ENCODE results near the gene RPS27. TPM values are rescaled to one million over a fixed set of nuclear protein-coding genes. Genes with fewer than 3 reads are reported as not detected.

Gene RPS27
- total RNA-seq (2016; rRNA removed; fragmentation: Illumina TruSeq; extraction: Trizol) (3,737 and 4,047 TPM in 2 replicates), polyA plus RNA-seq (2011; rRNA removed) (9,964 and 10,356 TPM in 2 replicates), polyA minus RNA-seq (2011; rRNA and poly(A)+ RNA removed; ENCODE audit: low replicate concordance) (343 and 788 TPM in 2 replicates), Bru-seq, nascent RNA (percentile 99 among the genes with signal in this experiment), BruChase-seq, experiment 1, labeled RNA remaining after a 6-hour chase (percentile 98 among the genes with signal in this experiment), BruChase-seq, experiment 2, labeled RNA remaining after a 2-hour chase (percentile 98 among the genes with signal in this experiment)
- 7,018 and 7,793 TPM in 2 replicates for total RNA-seq (2016; cell fraction: cytosol; rRNA removed; fragmentation: Illumina TruSeq; extraction: Trizol; ENCODE audit: low read depth)
- 3,754 and 4,367 TPM in 2 replicates for total RNA-seq (2016; cell fraction: insoluble cytoplasmic fraction; rRNA removed; fragmentation: Illumina TruSeq; extraction: Trizol)
- 10,548 and 11,167 TPM in 2 replicates for total RNA-seq (2016; cell fraction: membrane; rRNA removed; fragmentation: Illumina TruSeq; extraction: Trizol)
- total RNA-seq (2016; cell fraction: nucleus; rRNA removed; fragmentation: Illumina TruSeq; extraction: Trizol): 1,390 and 1,410 TPM in 2 replicates
- polyA plus RNA-seq (2011; cell fraction: cytosol; rRNA removed): 3,302 and 3,959 TPM in 2 replicates
- 1,159 and 1,716 TPM in 2 replicates for polyA plus RNA-seq (2011; cell fraction: nucleus; rRNA removed)
- 6,362 and 9,626 TPM in 2 replicates for polyA plus RNA-seq (2012)
- polyA plus RNA-seq (2016; cell fraction: cytosol; fragmentation: Illumina TruSeq; extraction: Trizol; ENCODE audit: low read depth): 10,194 and 10,575 TPM in 2 replicates
- polyA plus RNA-seq (2016; cell fraction: insoluble cytoplasmic fraction; fragmentation: Illumina TruSeq; extraction: Trizol; ENCODE audit: low read depth): 5,061 and 5,658 TPM in 2 replicates
- 12,027 and 13,095 TPM in 2 replicates for polyA plus RNA-seq (2016; cell fraction: membrane; fragmentation: Illumina TruSeq; extraction: Trizol; ENCODE audit: low read depth)
- 2,852 and 3,004 TPM in 2 replicates for polyA plus RNA-seq (2016; cell fraction: nucleus; fragmentation: Illumina TruSeq; extraction: Trizol; ENCODE audit: insufficient read depth, low read depth)
- 376 and 497 TPM in 2 replicates for polyA minus RNA-seq (2011; cell fraction: cytosol; rRNA and poly(A)+ RNA removed)
- polyA minus RNA-seq (2011; cell fraction: nucleus; rRNA and poly(A)+ RNA removed): 262 and 417 TPM in 2 replicates
- long read RNA-seq, experiment 1, transcript RPS27-201 (4 exons, 359 nt): major isoform, 1,780 of 1,795 reads
- long read RNA-seq, experiment 1, transcript RPS27-204 (4 exons, 573 nt): minor isoform, 10 of 1,795 reads
- long read RNA-seq, experiment 1, partial matches to known transcripts: 1 of 1,795 reads
- long read RNA-seq, experiment 1, other reads (novel, unspliced or antisense): 3 of 1,795 reads
- long read RNA-seq, experiment 2, transcript RPS27-205 (5 exons, 467 nt): minor isoform, 5 of 1,283 reads
- long read RNA-seq, experiment 2, transcript RPS27-201 (4 exons, 359 nt): major isoform, 1,181 of 1,283 reads
- long read RNA-seq, experiment 2, transcript RPS27-204 (4 exons, 573 nt): minor isoform, 58 of 1,283 reads
- long read RNA-seq, experiment 2, transcript RPS27-203 (3 exons, 496 nt): minor isoform, 15 of 1,283 reads
- long read RNA-seq, experiment 2, partial matches to known transcripts: 4 of 1,283 reads
- long read RNA-seq, experiment 2, other reads (novel, unspliced or antisense): 20 of 1,283 reads

DNA sequence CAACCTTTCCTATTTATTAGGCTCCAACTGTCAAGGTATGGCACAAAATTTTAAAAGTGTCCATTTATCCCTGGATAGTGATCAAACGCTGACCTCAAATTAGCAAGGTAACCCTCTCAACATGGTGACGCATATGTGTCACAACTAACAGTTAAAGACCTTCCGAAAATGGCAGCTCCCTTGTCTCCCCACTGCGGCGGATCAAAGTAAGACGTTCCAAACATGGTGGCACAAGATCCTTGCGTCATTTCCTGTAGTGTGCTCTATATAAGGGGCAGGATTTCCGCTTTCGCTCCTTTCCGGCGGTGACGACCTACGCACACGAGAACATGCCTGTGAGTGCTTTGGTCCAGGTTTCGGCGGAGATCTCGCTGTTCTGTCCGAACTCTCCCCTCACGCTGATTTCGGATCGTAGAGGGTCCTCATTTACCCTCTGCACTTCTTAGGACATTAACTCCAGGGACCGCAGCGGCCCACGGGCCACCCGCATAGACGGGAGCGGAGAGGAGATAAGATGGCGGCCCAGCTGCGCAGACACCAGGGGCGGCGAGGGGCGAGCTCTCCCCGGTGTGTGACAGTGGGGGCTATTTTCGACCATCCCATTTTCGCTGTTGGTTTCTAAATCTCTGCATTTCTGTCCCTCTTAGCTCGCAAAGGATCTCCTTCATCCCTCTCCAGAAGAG, at the start of gene RPS27:
TSS of gene RPS27 (plus strand) at position 295 of the 683 bp plus-strand sequence. CDS start at position 330, 35 bp downstream.
- Histone ChIP-seq H3K36me3 (replicated peaks in 1 of 2; ENCODE audit: control insufficient read depth in 1 of 2, insufficient read depth in 2 of 2, low read length in 2 of 2) (peaks cover 2 to 16% of the 10 kb centered on the region in 2 experiments; a peak in 4 of 5 replicates), H3K27me3 (ENCODE audit: control insufficient read depth in 1 of 2, insufficient read depth in 2 of 2, low read length in 2 of 2) (no peaks in the 10 kb centered on the region; a peak in 1 of 5 replicates), H3K79me2 (ENCODE audit: insufficient read depth, low read length) (peaks cover 19% of the 10 kb centered on the region), H3K4me3 (replicated peaks in 1 of 3; ENCODE audit: insufficient read depth in 1 of 3, low read depth in 2 of 3, low read length in 3 of 3) (peak within 1 kb of the TSS; percentile 77 to 97 (median 94)), H3K9ac (ENCODE audit: insufficient read depth, low read depth, low read length) (peak within 1 kb of the TSS; percentile 98), H4K20me1 (ENCODE audit: insufficient read depth, low read length) (peaks cover 12% of the 10 kb centered on the region), H3K27ac (ENCODE audit: extremely low read length, insufficient read depth, low read length) (peak within 1 kb of the TSS; percentile 85), H2AFZ (ENCODE audit: low read length) (peak within 1 kb of the TSS; percentile 59), H3K9me3 (ENCODE audit: low read length) (no peaks in the 10 kb centered on the region), H3K4me2 (ENCODE audit: low read depth, low read length) (peak within 1 kb of the TSS; percentile 76), H3K4me1 (ENCODE audit: insufficient read depth, low read length) (peaks cover 27% of the 10 kb centered on the region)
- ATAC-seq: peak; percentile 24
- intact Hi-C loops (cut with micrococcal nuclease; ENCODE audit: unreplicated experiment) (no loop called here), in situ Hi-C loops (cut with HindIII; ENCODE audit: extremely low pct_ligation_motif_present, low pct_unique_long_range_greater_than_20kb) (no loop called here)
- BruUV-seq (replicated peaks): no TSS peak
- CTCF ChIA-PET (ENCODE audit: low intra/inter-chr PET ratio, low total read pairs): no interaction called here
- peak; percentile 82 for FAIRE-seq
- DNase-seq (ENCODE audit: low spot score): peak; percentile 98
- POLR2A ChIA-PET: interaction anchor here (0.6 to 7.5 kb wide), 43 partner anchors 9 to 382 kb away, joined by 3 to 92 read pairs (median 5); partner anchors contain the start of genes CHTOP, CREB3L4, CRTC2 and DENND4B
- 2% methylated on average over 22 of the region's 36 CpGs for WGBS (ENCODE audit: low lambda C conversion rate)
- TF ChIP-seq XBP1 (CRISPR knock-in tag; IDR thresholded peaks at IDR 0.05) (no peak), KDM6A (CRISPR knock-in tag; IDR thresholded peaks at IDR 0.05; ENCODE audit: low read depth) (0 out of 2 replicates have a peak, but pooled peaks have one; percentile 52)
- TF ChIP-seq, protein P1, sequence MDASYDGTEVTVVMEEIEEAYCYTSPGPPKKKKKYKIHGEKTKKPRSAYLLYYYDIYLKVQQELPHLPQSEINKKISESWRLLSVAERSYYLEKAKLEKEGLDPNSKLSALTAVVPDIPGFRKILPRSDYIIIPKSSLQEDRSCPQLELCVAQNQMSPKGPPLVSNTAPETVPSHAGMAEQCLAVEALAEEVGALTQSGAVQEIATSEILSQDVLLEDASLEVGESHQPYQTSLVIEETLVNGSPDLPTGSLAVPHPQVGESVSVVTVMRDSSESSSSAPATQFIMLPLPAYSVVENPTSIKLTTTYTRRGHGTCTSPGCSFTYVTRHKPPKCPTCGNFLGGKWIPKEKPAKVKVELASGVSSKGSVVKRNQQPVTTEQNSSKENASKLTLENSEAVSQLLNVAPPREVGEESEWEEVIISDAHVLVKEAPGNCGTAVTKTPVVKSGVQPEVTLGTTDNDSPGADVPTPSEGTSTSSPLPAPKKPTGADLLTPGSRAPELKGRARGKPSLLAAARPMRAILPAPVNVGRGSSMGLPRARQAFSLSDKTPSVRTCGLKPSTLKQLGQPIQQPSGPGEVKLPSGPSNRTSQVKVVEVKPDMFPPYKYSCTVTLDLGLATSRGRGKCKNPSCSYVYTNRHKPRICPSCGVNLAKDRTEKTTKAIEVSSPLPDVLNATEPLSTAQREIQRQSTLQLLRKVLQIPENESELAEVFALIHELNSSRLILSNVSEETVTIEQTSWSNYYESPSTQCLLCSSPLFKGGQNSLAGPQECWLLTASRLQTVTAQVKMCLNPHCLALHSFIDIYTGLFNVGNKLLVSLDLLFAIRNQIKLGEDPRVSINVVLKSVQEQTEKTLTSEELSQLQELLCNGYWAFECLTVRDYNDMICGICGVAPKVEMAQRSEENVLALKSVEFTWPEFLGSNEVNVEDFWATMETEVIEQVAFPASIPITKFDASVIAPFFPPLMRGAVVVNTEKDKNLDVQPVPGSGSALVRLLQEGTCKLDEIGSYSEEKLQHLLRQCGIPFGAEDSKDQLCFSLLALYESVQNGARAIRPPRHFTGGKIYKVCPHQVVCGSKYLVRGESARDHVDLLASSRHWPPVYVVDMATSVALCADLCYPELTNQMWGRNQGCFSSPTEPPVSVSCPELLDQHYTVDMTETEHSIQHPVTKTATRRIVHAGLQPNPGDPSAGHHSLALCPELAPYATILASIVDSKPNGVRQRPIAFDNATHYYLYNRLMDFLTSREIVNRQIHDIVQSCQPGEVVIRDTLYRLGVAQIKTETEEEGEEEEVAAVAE (CRISPR knock-in tag; IDR thresholded peaks at IDR 0.05; ENCODE audit: borderline replicate concordance): peak; percentile 91; the same call in 1 of the 2 replicates
- TF ChIP-seq, protein P2, sequence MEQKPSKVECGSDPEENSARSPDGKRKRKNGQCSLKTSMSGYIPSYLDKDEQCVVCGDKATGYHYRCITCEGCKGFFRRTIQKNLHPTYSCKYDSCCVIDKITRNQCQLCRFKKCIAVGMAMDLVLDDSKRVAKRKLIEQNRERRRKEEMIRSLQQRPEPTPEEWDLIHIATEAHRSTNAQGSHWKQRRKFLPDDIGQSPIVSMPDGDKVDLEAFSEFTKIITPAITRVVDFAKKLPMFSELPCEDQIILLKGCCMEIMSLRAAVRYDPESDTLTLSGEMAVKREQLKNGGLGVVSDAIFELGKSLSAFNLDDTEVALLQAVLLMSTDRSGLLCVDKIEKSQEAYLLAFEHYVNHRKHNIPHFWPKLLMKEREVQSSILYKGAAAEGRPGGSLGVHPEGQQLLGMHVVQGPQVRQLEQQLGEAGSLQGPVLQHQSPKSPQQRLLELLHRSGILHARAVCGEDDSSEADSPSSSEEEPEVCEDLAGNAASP (CRISPR knock-in tag; IDR thresholded peaks at IDR 0.05; ENCODE audit: borderline replicate concordance): peak; percentile 65
- TF ChIP-seq, protein P3, sequence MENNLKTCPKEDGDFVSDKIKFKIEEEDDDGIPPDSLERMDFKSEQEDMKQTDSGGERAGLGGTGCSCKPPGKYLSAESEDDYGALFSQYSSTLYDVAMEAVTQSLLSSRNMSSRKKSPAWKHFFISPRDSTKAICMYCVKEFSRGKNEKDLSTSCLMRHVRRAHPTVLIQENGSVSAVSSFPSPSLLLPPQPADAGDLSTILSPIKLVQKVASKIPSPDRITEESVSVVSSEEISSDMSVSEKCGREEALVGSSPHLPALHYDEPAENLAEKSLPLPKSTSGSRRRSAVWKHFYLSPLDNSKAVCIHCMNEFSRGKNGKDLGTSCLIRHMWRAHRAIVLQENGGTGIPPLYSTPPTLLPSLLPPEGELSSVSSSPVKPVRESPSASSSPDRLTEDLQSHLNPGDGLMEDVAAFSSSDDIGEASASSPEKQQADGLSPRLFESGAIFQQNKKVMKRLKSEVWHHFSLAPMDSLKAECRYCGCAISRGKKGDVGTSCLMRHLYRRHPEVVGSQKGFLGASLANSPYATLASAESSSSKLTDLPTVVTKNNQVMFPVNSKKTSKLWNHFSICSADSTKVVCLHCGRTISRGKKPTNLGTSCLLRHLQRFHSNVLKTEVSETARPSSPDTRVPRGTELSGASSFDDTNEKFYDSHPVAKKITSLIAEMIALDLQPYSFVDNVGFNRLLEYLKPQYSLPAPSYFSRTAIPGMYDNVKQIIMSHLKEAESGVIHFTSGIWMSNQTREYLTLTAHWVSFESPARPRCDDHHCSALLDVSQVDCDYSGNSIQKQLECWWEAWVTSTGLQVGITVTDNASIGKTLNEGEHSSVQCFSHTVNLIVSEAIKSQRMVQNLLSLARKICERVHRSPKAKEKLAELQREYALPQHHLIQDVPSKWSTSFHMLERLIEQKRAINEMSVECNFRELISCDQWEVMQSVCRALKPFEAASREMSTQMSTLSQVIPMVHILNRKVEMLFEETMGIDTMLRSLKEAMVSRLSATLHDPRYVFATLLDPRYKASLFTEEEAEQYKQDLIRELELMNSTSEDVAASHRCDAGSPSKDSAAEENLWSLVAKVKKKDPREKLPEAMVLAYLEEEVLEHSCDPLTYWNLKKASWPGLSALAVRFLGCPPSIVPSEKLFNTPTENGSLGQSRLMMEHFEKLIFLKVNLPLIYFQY (CRISPR knock-in tag; IDR thresholded peaks at IDR 0.05; ENCODE audit: borderline replicate concordance): peak; percentile 65; the same call in 1 of the 2 replicates
